Head of caudate nucleus (tissue), 42 donors: ENCODE measurements around the gene TTC3.

ENCODE experiments used
- DNase-seq, 42 donors: peaks; one replicate each; pipeline versions ENCODE4 v3.0.0 to v3.0.0-alpha.2; 2020 to 2021; ENCODE audit warnings: mixed read lengths in 7 of 42
- intact Hi-C: fragments of 100-400 bp; cut with DNase I; formaldehyde crosslinking; loops from one replicate; pipeline ENCODE4 v1.15.0; 2022

The TTC3 gene

DNA sequence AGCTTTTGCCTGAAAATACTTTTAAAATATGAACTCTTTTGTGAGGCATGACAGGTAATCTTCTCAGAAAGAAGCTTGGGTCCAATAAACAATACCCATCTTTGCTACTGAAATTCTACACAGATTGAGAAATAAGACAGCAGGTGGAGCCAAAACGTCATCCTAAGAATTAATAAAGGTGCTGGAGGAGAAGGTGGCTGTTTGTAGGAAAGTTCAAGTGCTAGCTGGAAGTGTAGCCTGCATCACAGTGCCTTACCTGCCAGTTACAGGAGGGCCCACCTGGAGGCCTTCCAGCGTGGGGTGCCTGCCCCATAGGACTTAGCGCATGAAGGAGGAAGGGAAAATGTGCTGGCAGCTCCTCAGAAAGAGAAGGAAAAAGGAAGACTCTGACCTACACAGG is 93.7 kb downstream of the TTC3 start:
- intact Hi-C loops: no loop called here
- DNase-seq: no peak

DNA sequence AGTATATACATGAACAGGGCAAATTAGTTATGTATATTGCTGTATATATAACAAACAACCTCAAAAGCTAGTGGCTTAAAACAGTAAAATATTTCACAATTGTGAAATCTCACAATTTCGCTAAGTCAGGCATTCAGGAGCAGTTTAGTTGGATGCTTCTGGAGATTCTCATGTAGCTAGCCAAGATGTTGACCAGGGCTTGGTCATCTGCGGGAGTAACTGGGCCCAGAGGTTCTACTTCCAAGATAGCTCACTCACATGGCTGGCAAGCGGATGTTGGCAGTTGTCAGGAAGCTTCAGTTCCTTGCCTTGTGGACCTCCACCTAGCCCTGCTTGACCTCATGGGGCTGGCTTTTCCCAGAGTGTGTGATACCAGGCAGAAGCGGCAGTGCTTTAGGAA is 95.6 kb downstream of the TTC3 start:
- intact Hi-C loops: no loop called here
- DNase-seq: no peak

DNA sequence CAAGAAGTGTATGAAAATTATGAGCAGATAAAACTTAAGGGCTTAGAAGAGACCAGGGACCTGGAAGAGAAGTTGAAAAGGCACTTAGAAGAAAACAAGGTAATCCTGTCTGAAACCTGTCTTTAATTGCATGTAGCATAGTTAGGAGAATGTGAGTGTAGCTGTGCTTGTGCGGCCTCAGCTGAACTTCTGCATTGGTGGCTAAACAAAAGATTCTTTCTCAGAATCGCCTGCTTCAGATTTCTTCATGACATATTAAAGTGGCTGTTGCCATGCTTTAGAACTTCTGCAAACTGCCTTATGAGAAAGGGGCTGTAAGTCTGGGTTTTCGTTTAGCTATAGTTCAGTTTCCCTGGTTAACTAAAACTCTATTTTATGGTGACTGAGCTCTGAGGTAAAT is 99.6 kb downstream of the TTC3 start:
- intact Hi-C loops: no loop called here
- no peak for DNase-seq

DNA sequence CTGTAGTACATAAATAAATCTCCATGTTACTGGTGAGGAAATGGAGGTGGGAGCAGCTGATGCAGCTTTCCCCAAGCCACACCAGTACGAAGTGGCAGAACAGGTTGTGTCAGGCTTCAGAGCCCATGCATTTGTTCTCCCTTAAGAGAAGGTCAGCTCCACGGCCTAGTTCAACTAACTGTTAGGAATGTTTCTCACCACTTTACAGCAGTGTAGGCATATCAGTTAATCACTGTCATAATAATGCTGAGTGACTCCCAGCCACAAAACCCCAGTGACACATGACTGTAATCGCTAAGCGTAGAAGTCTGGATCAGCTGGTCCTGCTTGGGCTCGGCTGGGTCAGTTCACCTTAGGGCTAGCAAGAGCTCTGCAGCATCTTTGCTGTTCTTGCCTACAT is 103.7 kb downstream of the TTC3 start:
- intact Hi-C loops: no loop called here
- DNase-seq: peak in 1 of 42 donors; percentile 43

DNA sequence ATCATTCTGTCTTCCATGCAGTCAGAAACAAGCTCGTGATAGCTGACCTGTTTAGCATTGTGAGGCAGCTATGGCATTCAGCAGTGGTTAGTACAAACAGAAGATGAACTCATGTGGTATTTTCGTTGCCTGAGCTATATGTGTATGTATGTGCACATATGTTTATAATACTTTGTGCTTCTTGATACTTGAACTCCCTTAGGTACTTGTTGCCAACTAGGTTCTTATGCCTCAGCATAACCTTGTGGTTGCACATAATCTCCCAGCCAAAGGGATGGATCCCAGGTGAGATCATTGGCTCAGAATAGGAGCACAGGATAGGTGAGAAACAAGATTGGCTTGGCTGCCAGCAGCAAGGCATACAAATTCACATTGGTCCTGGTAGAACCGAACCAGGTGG is 108.0 kb downstream of the TTC3 start:
- intact Hi-C loops: no loop called here

DNA sequence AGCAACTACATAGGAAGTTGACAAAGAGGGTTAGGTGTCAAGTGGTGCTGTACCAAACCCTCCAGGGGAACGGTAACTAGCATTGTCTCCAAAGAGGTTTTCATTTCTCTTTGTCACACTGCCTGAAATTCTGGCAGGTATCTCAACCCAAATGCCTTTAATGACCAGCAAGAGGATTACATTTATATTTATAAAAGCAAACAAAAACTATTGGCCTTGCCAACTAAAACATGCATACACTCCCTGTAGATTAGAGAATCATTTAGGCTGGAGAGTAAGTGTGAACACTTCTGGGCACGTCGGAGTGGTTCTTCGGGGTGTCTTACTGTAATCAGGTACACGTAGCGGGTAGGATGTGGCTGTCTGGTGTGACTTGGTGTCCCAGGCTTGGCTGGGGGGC is 109.2 kb downstream of the TTC3 start:
- DNase-seq: no peak
- intact Hi-C loops: no loop called here

More for the DNA sequence above, 108.0 kb downstream of the TTC3 start:
- no peak for DNase-seq

DNA sequence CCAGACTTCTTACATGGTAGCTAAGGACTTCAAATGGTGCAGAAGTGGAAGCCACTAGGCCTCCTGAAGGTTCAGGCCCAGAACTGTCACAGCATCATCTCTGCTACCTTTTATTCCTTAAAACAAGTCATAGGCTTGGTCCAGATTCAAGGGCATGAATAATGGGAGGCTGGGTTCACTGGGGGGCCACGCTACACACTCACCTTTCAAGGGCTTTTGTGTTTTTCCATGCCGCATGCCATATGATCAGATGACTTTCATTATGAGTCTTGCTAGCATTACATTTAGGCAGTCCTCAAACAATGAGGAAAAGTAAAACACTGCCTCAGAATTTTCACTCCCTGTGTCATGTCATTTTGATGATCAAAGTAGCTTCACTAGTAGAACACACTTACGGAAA is 110.7 kb downstream of the TTC3 start:
- no peak for DNase-seq
- intact Hi-C loops: no loop called here

DNA sequence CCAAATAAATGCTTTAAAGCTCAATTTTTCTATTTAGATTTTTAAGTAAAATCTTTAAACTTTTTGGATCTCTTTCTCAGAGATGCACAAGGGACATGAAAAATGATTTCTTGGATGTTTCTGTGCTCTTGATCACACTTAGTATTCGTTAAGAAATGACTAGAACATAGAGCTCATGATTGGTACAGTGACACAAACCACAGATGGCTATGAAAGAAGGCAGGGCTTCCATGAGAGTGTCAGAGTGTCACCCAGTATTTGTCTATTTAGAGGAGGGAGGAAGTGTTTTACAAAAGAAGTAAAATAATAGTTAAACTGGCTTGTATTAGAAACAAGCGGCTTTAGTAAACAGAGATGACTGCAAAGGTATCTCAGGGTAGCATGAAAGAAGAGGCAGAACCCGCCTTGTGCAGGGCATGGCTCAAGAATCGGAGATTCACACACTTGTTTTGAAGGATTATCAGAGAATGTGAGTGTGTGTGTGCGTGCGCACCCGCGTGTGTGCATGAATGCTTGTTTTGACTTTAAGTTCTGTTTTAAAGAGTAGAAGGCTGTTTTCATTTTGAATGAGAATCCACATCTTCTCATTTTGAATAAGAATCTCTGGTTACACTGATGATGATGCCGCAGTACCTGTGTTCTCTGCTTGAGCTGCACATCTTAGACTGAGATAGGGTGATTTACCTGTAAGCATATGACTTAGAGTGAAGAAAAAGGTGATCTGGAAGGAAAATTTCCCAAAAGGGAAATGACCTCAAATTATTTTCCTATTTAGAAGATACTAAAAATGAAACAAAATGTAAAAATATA is 111.9 kb downstream of the TTC3 start:
- intact Hi-C loops: no loop called here
- no peak for DNase-seq

DNA sequence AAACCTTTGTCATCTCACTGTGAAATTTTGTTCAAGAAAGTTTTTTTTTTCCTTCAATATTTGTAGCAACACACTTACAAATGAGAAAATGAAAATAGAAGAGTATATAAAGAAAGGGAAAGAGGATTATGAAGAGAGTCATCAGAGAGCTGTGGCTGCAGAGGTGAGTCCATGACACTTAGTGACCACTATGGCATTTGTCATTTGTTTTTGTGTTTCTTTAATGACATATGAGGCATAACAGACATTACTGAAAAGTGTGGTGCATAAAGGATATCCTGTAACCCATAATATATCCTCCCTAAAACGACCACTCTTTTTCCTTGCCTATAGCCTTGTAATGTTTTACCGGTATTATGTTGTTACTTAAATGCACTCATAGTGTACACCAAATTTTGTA is 113.9 kb downstream of the TTC3 start:
- intact Hi-C loops: no loop called here
- no peak for DNase-seq

DNA sequence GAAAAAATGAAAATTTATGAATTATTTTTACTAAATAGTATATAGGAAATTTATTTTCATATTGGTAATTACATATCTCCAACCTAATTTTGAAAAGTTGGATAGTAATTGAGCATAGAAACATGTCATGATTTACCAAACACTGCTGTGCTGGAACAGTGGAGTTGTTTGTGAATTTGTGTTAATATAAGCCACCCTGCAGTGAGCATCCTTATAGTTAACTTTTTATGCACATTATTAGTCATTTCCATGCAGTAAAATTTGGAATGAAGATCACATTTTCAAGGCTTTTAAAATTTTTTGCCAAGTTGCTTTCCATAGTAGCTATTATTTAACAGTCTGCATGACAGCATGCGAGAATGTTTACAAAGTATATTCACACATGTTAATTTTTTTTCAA is 115.8 kb downstream of the TTC3 start:
- intact Hi-C loops: no loop called here
- DNase-seq: no peak

DNA sequence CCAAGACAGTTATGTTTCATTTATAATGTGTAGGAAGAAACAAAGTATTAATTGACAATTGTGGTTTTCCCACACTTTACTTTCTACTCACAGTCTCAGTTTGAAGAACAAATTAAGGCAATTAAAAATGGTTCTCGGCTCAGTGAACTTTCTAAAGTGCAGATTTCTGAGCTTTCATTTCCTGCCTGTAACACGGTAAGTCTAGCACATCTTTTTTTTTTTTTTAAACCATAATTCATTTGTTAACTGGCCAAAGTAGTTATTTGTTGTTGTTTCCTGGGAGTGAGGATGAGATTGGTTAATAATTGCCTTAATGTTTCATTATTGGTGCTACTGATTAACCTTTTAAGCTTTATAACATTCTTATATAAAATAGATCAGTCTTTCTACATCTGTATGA is 119.0 kb downstream of the TTC3 start:
- no peak for DNase-seq
- intact Hi-C loops: no loop called here

DNA sequence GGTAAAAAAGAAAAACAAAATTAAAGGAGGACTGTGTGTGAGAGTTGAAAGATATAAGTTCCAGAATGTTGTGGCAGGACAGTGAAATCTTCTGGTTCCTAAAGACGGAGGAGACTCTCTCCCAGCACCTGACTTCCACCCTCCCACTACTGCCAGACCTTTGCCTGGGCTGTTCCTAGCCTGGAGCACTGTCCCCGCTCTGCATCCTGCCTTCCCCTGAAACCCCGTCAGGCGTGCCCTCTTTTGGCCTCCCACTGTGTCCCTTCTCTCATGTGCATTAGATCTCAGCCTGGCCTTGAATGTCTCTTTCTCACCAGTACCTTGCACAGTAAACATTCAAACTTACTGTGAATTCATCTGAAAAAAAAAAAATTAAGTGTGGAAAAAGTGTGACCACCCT is 120.0 kb downstream of the TTC3 start:
- DNase-seq: no peak
- intact Hi-C loops: no loop called here

DNA sequence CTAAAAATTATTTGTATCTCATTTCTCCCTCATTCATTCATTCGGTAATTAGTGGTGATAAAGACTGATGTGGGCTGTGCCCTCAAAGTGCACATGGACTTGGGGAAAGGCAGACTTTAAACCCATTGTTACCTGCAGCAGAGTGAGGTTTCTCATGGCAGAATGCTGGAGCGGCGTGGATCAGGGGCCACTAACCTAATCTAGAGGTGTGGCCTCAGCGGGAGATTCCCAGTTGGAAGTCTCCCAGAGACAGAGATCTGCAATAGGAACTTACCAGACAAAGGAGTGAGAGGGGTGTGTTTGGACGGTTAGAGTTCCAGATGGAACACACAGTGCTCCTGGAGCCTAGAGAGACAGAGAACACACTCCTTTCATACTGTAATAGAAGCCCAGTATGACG is 120.6 kb downstream of the TTC3 start:
- no peak for DNase-seq
- intact Hi-C loops: no loop called here

DNA sequence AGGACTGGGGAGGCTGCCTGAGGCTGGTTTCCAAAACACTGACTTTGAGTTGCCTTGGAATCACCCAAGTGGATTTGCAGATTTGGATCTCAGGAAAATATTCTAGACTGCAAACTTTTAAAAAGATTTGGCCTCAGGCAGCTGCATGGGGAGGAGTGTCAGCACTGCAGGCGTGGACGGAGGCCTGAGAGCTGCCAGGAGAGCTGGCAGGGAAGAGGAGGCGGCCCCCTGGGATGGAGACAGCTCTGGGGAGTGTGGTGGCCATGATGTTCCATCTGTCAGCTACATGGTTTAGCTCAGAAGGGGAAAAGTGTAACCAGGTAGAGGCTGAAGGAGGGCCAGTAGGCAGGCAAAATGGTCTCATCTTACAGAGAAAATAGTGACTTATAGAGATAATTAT is 122.0 kb downstream of the TTC3 start:
- intact Hi-C loops: no loop called here

DNA sequence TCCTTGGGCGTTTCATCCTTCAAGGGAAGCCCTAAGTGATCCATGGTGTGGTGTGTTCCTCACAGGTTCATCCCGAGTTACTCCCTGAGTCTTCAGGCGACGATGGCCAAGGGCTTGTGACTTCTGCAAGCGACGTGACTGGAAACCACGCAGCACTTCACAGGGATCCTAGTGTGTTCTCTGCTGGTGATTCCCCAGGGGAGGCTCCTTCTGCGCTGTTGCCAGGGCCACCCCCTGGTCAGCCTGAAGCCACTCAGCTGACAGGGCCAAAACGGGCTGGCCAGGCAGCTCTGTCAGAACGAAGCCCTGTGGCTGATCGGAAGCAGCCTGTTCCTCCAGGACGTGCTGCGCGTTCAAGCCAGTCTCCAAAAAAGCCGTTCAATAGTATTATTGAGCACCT is 122.6 kb downstream of the TTC3 start:
- DNase-seq: no peak

More for the DNA sequence above, 122.0 kb downstream of the TTC3 start:
- no peak for DNase-seq

DNA sequence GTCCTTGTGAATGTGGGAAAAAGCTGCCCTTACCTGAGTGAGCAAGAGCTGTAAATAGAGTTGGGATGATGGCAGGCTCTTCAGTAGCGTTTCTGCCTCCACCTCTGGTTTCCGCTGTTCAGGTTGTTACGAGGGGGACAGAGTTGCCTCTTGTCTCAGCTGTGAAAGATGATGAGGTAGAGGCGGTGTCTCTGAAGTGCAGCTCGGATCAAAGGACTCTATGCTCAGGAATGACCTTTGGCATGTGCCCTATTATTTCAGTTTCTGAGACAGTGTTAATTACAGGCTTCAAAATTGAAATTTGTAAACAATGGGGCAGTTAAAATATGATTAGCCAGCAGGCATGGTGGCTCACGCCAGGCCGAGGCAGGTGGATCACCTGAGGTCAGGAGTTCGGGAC is 123.8 kb downstream of the TTC3 start:
- intact Hi-C loops: no loop called here
- no peak for DNase-seq

More for the DNA sequence above, 122.6 kb downstream of the TTC3 start:
- intact Hi-C loops: no loop called here

DNA sequence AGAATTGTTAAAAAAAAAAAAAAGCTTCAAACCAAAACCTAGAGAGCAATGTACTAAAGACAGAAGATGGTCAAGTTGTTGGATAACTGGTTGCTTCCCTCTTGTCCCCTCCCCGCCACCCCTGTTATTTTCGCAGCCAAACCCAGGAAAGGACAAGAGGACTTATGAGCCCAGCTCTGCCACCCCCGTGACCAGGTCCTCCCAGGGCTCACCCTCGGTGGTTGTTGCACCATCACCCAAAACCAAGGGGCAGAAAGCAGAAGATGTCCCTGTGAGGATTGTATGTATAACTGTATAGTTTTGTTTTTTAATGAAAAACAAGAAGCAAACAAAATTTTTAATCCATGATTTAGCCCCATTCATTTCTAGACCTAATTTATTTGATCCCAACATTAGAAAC is 124.7 kb downstream of the TTC3 start:
- intact Hi-C loops: no loop called here
- DNase-seq: no peak

DNA sequence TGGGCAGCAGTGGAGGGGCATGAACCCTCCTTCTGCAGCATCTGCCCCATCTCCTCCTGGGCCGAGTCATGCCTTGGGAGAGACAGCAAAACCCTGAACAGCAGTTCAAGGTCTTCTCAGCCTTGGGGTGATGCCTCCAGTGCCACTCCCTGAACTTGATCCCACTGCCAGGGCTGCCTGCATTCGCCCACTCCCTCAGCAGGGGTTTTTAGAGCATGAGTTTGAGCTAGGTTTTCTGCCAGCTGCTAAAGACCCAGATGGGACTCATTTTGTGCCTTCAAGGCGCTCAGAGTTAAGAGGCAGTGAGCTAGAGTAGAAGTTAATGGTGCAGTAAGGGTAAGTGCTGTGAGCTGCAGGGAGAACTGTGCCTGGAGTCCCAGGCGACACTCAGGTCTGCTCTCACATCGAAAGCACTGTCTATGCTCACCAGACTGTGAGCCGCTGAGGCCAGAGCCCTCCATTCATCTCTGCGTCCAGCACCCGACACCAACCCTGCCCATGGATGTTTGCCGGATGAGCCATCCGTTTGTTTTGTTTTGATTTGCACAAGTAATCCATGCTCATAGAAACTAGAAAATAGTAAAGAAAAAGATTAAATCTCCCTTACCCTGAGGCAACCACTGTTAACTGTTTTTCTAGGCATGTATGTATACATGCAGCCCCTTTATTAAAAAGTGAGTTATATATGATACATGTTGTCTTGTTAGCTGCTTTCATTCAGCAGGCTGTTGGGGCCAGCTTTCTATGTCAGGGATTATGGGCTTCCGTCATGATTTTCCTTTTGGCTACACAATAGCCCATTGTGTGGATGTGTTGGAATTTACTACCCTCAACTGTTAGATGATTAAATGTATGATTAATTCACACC is 126.2 kb downstream of the TTC3 start:
- intact Hi-C loops: no loop called here
- peak in 3 of 42 donors; percentile 23 to 58 (median 43) for DNase-seq

DNA sequence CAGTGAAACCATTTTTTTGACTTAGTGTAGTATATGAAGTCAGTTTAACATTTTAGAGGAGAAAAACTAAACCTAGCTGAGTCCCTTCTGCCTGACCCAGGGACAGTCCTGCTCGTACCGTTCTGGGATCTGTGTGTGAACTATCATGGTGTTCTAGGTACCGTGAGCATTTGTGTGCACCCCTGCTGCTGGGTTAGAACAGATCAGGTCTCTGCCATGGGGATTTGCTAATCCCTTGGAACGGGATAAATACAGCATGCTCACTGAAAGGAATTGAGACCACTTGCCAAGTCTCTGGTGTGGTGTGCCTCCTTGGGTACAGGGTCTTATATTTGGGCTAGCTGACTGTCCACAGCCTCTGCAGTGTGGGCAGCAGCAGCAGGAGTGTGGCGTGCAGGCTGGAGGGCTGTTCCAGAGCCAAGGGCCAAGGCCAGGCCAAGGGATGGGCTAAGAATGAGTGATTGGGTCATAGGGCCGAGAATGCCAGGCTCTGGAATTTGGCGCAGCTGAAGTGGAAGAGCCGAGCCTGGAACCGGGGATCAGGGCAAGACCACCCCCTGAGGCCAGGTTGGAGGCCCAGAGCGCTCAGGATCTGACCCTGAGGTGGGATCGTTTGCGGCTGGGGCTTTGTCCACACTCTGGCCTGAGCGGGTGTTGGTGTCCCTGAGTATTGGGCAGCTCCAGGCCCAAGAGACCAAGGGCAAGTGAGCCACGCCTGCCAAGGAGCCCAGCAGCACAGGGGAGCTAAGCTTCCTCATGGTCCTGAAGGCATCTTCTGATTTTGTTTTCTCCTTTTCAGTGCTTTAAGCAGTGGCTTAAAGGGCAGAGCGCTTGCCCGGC is 127.8 kb downstream of the TTC3 start:
- no peak for DNase-seq
- intact Hi-C loops: no loop called here
